WTC11 (cell line): ENCODE data around the gene TMTC2.

Experiments used
- CTCF ChIP-seq: fragments of 200-600 bp; IDR thresholded peaks from 2 replicates; pipeline ENCODE4 v1.8.0; 2022; ENCODE audit warnings: antibody characterized with exemption
- JUN ChIP-seq: sonication (generic); formaldehyde crosslinking; IDR thresholded peaks from 2 replicates; pipeline ENCODE4 v1.8.0; 2023; ENCODE audit warnings: mild to moderate bottlenecking, missing genetic modification reagents
- MYBL2 ChIP-seq: sonication (generic); formaldehyde crosslinking; IDR thresholded peaks from 2 replicates; pipeline ENCODE4 v1.8.1; 2023; ENCODE audit warnings: mild to moderate bottlenecking, moderate library complexity, missing genetic modification reagents
- PRDM15 ChIP-seq: sonication (generic); formaldehyde crosslinking; IDR thresholded peaks from 2 replicates; pipeline ENCODE4 v1.8.0; 2022; ENCODE audit warnings: missing genetic modification reagents
- SP1 ChIP-seq: sonication (generic); formaldehyde crosslinking; conservative IDR thresholded peaks from 2 replicates; pipeline ENCODE4 v1.8.1; 2022; ENCODE audit warnings: missing genetic modification reagents
- ZNF281 ChIP-seq: sonication (generic); formaldehyde crosslinking; IDR thresholded peaks from 2 replicates; pipeline ENCODE4 v1.8.0; 2023; ENCODE audit warnings: mild to moderate bottlenecking, missing genetic modification reagents
- TF ChIP-seq, protein P1 (sequence below): fragments of 250-450 bp; sonication (Bioruptor Pico); conservative IDR thresholded peaks from 2 replicates; pipeline ENCODE4 v1.9.0; 2021; ENCODE audit warnings: mild to moderate bottlenecking
- TF ChIP-seq, protein P2 (sequence below): sonication (generic); formaldehyde crosslinking; IDR thresholded peaks from 2 replicates; pipeline ENCODE4 v1.8.0; 2022; ENCODE audit warnings: mild to moderate bottlenecking, missing genetic modification reagents

DNA sequence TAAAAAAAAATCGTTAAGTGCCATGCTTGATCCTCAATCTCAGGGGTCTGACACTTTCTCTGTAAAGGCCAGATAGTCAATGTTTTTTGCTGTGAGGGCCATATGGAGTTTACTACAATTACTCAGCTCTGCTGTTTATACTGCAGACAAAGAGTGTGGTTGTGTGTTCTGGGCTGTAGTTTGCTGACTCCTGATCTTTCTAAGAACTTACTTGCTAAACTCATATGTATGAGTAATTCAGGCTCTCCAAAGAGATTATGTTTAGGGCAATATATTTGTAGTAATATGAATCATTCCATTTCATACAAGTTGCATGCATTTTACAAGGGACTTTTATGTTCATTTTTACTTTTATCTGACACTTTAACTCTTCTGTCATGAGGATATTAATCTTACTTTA, 188.2 kb downstream of the TMTC2 start:
- TF ChIP-seq CTCF (no peak), PRDM15 (CRISPR knock-in tag) (no peak), JUN (CRISPR knock-in tag) (no peak), ZNF281 (CRISPR knock-in tag) (no peak), MYBL2 (CRISPR knock-in tag) (no peak), SP1 (CRISPR knock-in tag) (no peak)
- TF ChIP-seq, protein P1, sequence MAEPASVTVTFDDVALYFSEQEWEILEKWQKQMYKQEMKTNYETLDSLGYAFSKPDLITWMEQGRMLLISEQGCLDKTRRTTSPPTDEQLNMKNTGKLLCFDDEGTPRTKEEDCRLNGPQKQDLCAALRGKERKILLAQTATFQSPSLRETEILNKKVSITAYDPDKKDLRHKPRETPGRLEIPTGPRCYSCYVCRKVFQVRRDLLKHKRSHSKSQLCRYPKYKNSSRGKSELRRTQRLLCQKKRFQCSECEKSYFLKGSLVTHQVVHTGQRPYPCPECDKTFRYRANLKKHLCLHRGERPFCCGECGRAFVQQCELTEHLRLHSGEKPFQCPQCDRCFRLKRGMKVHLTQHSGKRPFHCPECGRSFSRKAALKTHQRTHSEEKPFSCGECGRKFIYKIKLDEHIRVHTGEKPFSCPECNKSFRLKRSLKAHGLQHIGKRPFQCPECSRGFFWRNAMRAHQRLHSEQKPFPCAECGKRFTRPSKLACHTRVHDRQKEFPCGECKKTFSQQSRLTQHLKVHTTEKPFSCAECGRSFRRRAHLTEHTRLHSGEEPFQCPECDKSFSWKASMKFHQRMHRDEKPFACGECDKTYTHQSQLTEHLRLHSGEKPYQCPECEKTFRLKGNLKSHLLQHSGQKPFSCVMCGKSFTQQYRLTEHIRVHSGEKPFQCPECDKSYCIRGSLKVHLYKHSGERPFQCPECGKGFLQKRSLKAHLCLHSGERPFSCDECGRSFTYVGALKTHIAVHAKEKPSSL (CRISPR knock-in tag), result no peak
- TF ChIP-seq, protein P2, sequence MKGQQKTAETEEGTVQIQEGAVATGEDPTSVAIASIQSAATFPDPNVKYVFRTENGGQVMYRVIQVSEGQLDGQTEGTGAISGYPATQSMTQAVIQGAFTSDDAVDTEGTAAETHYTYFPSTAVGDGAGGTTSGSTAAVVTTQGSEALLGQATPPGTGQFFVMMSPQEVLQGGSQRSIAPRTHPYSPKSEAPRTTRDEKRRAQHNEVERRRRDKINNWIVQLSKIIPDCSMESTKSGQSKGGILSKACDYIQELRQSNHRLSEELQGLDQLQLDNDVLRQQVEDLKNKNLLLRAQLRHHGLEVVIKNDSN, result no peak
